ENCODE results near the gene CFDP1. TPM values are rescaled to one million over a fixed set of nuclear protein-coding genes. Genes with fewer than 3 reads are reported as not detected.

CFDP1 gene
- total and polyA plus RNA-seq, 2 of the 13 experiments (the other 11 are each of a cell fraction or from before 2014, with no cell fraction given), result 78.6 to 153 TPM

- no peak for TF ChIP-seq JARID2 (CRISPR knock-in tag; IDR thresholded peaks at IDR 0.05; ENCODE audit: insufficient replicate concordance)
- TF ChIP-seq PBX3 (CRISPR knock-in tag; IDR thresholded peaks at IDR 0.05; ENCODE audit: borderline replicate concordance), result no peak
- peak; percentile 93 for TF ChIP-seq NRL (CRISPR knock-in tag; IDR thresholded peaks at IDR 0.05; ENCODE audit: borderline replicate concordance)
- TF ChIP-seq ZBTB2 (CRISPR knock-in tag; IDR thresholded peaks at IDR 0.05; ENCODE audit: low read depth), result no peak
- TF ChIP-seq MXD3 (CRISPR knock-in tag; IDR thresholded peaks at IDR 0.05), result peak; percentile 56; the same call in 1 of the 2 replicates
- no peak for TF ChIP-seq NAIF1 (CRISPR knock-in tag; IDR thresholded peaks at IDR 0.05; ENCODE audit: borderline replicate concordance)
- TF ChIP-seq BORCS8-MEF2B (CRISPR knock-in tag; IDR thresholded peaks at IDR 0.05), result peak; percentile 65
- no peak for TF ChIP-seq IKZF1 (IDR thresholded peaks at IDR 0.05)
- TF ChIP-seq CHD4 (IDR thresholded peaks at IDR 0.05; ENCODE audit: borderline replicate concordance, low read length), result no peak; the same call in 1 of the 2 replicates
- TF ChIP-seq TBX3 (IDR thresholded peaks at IDR 0.05; ENCODE audit: borderline replicate concordance), result 0 out of 2 replicates have a peak, but pooled peaks have one; percentile 11
- peak; percentile 92; the same call in 1 of the 2 replicates for TF ChIP-seq ZFP37 (CRISPR knock-in tag; IDR thresholded peaks at IDR 0.05; ENCODE audit: borderline replicate concordance)
- TF ChIP-seq THAP11 (CRISPR knock-in tag; IDR thresholded peaks at IDR 0.05), result peak; percentile 73
- TF ChIP-seq ZNF75D (CRISPR knock-in tag; IDR thresholded peaks at IDR 0.05; ENCODE audit: borderline replicate concordance), result no peak
- TF ChIP-seq KLF15 (CRISPR knock-in tag; IDR thresholded peaks at IDR 0.05; ENCODE audit: borderline replicate concordance), result no peak
- peak; percentile 66; the same call in 1 of the 2 replicates for TF ChIP-seq TFE3 (CRISPR knock-in tag; IDR thresholded peaks at IDR 0.05)
- TF ChIP-seq RBM22 (optimal IDR thresholded peaks at IDR 0.05; ENCODE audit: low read length), result peak; percentile 89
- no peak for TF ChIP-seq ZNF569 (CRISPR knock-in tag; IDR thresholded peaks at IDR 0.05; ENCODE audit: borderline replicate concordance)
- peak; percentile 91 for TF ChIP-seq RXRA (CRISPR knock-in tag; IDR thresholded peaks at IDR 0.05)
- no peak for TF ChIP-seq CCAR2 (optimal IDR thresholded peaks at IDR 0.05; ENCODE audit: low read depth, low read length)
- peak; percentile 83; the same call in 1 of the 2 replicates for TF ChIP-seq IRF9 (CRISPR knock-in tag; IDR thresholded peaks at IDR 0.05; ENCODE audit: borderline replicate concordance)
- TF ChIP-seq TERF1 (CRISPR knock-in tag; IDR thresholded peaks at IDR 0.05), result no peak
- TF ChIP-seq ZBTB7B (CRISPR knock-in tag; IDR thresholded peaks at IDR 0.05), result peak; percentile 95
These were observed 171.1 kb downstream of the CFDP1 start (continued) for GRCh38 chr16:75262104-75262799.

Measured in HepG2 (cell line).